Measurements from ENCODE around the gene DRAXIN.

The DRAXIN gene

DNA sequence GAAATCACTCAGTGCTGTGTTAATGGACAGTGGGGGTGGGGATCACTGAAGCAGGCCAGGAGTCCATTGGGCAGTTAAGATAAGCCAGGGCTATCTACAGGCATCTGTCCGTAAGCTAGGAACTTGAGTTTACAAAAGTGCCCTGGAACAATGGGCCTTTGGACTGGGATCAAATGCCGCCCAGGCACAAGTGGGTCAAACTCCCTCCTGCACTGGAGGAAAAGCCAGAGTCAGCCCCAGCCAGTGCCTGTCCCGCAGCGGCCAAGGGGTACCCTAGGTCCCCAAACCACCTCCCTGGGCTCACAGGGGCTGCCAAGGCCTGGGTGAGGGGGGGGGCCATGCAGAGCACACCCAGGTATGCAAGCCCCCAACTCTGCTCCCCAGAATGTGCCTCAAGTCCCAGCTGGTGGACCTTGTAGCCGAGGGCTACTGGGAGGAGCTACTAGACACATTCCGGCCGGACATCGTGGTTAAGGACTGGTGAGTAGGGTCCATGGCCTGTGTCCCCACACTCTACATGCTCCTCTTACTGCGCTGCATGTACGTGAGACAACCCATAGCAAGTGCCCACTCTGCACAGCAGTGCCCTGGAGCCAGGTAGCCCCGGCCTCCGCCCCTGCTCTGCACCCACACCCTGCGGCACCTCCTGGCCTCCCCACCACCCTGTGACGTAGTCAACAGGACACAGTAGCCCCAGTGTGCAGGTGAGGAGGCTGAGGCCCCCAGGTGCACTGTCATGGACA is 19.8 kb upstream of the DRAXIN start:
- H3K4me3 ChIP-seq (ENCODE audit: low read depth, low read length) = no peak overlapping the region
- POLR2A ChIA-PET = no interaction called here

DNA sequence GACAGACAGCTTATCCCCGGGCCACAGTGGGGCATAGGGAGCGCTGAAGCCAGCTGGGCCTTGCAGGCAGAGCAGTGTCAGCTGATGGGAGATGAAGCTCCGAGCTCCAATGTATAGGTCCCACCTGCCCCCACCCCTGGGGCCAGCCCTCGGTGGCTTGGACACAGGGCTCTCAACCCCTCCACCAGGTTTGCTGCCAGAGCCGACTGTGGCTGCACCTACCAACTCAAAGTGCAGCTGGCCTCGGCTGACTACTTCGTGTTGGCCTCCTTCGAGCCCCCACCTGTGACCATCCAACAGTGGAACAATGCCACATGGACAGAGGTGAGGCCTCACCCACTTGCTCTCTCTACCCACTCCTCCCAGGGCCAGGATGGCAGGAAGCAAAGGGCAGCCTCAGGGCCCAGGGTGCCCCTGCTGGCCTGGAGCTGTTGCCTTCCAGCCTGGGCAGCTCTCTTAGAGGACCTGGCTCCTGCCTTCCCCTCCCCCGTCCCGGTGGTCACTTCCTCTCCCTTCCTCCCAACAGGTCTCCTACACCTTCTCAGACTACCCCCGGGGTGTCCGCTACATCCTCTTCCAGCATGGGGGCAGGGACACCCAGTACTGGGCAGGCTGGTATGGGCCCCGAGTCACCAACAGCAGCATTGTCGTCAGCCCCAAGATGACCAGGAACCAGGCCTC is 18.3 kb upstream of the DRAXIN start:
- H3K4me3 ChIP-seq (ENCODE audit: low read depth, low read length) = no peak overlapping the region
- POLR2A ChIA-PET = interaction anchor here (1.0 kb wide), 1 partner anchor 235 kb away, joined by 3 read pairs; no protein-coding TSS in a partner anchor
- CTCF ChIA-PET = interaction anchor here (0.6 to 4.0 kb wide), 5 partner anchors 9 to 58 kb away, joined by 3 to 29 read pairs (median 3); partner anchors contain the start of gene FBXO6
- DNase-seq (ENCODE audit: low read depth, low spot score) = no peak
- TF ChIP-seq, protein P1, sequence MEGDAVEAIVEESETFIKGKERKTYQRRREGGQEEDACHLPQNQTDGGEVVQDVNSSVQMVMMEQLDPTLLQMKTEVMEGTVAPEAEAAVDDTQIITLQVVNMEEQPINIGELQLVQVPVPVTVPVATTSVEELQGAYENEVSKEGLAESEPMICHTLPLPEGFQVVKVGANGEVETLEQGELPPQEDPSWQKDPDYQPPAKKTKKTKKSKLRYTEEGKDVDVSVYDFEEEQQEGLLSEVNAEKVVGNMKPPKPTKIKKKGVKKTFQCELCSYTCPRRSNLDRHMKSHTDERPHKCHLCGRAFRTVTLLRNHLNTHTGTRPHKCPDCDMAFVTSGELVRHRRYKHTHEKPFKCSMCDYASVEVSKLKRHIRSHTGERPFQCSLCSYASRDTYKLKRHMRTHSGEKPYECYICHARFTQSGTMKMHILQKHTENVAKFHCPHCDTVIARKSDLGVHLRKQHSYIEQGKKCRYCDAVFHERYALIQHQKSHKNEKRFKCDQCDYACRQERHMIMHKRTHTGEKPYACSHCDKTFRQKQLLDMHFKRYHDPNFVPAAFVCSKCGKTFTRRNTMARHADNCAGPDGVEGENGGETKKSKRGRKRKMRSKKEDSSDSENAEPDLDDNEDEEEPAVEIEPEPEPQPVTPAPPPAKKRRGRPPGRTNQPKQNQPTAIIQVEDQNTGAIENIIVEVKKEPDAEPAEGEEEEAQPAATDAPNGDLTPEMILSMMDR (IDR thresholded peaks at IDR 0.05; ENCODE audit: insufficient read depth, low read length, missing control alignments) = no peak

More for the DNA sequence above, 19.8 kb upstream of the DRAXIN start:
- no peak for DNase-seq (ENCODE audit: low read depth, low spot score)
- CTCF ChIA-PET = no interaction called here
- TF ChIP-seq, protein P1 (IDR thresholded peaks at IDR 0.05; ENCODE audit: insufficient read depth, low read length, missing control alignments) = no peak

DNA sequence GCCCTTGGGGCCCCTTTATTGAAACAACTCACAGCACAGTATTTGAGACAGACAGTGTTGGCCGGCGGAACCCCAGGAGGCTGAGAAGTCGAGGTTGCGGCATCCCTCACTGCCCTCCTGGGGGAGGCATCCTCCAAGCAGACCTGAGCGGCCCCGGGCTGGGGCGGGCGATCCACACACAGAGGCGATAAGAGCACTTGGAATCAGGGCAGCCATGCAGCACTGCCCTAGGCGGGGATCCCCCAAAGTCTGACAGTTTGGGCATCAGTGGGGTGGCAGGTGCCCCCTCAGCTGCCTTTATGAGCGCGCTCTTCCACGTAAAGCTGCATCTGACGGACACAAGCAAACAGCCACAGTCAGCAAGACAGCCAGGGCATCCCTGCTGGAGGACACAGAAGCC is 17.0 kb upstream of the DRAXIN start:
- no peak for DNase-seq (ENCODE audit: low read depth, low spot score)
- CTCF ChIA-PET = interaction anchor here (1.0 to 4.0 kb wide), 4 partner anchors 10 to 46 kb away, joined by 3 to 29 read pairs (median 4); partner anchors contain the start of gene FBXO6
- TF ChIP-seq, protein P1 (IDR thresholded peaks at IDR 0.05; ENCODE audit: insufficient read depth, low read length, missing control alignments) = no peak
- no peak overlapping the region for H3K4me3 ChIP-seq (ENCODE audit: low read depth, low read length)
- POLR2A ChIA-PET = no interaction called here

DNA sequence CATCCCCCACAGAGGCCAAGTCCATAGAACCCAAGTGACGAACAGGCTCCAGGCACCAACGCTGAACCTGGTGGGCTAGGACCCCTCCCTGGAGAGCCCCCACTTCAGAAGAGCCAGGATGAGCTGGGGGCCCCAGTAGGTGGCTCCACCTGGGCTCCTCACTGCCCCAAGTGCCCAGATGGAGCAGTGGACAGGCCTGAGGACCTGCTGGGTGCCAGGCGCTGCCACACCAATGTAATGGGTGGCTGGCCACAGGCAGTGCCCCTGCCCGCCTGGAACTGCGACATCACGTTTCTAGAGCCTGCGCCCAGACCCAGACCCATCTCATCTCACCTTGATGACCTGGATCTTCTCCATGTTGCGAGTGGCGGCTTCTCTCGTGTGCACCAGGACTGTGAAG is 16.2 kb upstream of the DRAXIN start:
- H3K4me3 ChIP-seq (ENCODE audit: low read depth, low read length) = no peak overlapping the region
- TF ChIP-seq, protein P1 (IDR thresholded peaks at IDR 0.05; ENCODE audit: insufficient read depth, low read length, missing control alignments) = no peak
- POLR2A ChIA-PET = no interaction called here
- no peak for DNase-seq (ENCODE audit: low read depth, low spot score)
- CTCF ChIA-PET = interaction anchor here (1.0 to 4.0 kb wide), 3 partner anchors 11 to 45 kb away, joined by 3 to 29 read pairs (median 6); partner anchors contain the start of gene FBXO6

DNA sequence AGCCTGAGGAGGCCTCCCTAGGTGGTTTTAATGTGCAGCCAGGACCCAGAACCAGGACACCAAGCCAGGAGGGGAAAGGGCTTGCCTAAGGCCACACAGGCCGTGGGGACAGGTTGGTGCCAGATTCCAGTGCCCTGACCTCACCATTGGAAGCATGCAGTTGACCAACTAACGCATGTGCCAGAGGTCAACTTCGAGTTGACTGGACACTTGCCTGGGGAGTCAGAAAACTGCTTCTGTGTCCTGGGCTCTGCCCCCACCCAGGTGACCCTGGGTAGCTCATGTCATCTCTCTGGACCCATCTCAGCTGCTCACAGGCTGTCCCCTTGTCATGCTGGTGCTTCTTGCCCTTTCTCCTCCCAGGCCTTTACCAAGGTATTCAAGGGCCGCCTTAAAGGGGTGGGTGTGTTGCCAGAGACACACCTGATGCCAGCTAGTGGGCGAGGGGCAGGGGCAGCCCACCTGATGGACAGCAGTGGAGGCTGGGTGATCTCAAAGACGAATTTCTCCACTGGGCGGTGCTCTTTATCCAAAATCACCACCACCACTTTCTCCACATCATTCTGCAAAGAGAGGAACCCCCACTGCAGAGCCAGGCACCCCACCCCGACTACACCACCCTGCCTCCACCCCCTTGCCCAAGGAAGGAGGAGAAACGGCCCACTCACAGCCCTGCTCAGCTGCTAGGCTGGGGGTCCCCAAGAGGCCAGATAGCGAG is 15.0 kb upstream of the DRAXIN start:
- ChIA-PET POLR2A (no interaction called here), CTCF (interaction anchor here (0.5 to 3.1 kb wide), 5 partner anchors 9 to 43 kb away, joined by 3 to 18 read pairs (median 6); partner anchors contain the start of gene FBXO6)
- DNase-seq (ENCODE audit: low read depth, low spot score) = no peak
- TF ChIP-seq, protein P1 (IDR thresholded peaks at IDR 0.05; ENCODE audit: insufficient read depth, low read length, missing control alignments) = no peak
- no peak overlapping the region for H3K4me3 ChIP-seq (ENCODE audit: low read depth, low read length)

Measured in AG04449 (cell line).